K562 (cell line): ENCODE data around the gene RAI1. TPM values are rescaled to one million over a fixed set of nuclear protein-coding genes. Genes with fewer than 3 reads are reported as not detected.

ENCODE experiments used
- ATAC-seq: fragments of 200-7000 bp; cut with Tn5 transposase; 3 replicates; pipeline ENCODE4 v1.9.1; 2020; ENCODE audit warnings: moderate library complexity
- BruUV-seq: library from RNA; stranded (reverse); fragments of 400-500 nt; replicated peaks from 2 replicates; lab custom pipeline; 2021; lab: Mats Ljungman, UMichigan
- CTCF ChIA-PET: fragments of 300-600 bp; formaldehyde crosslinking; extraction: SDS; loops from one replicate; lab custom pipeline; 2021; ENCODE audit warnings: low intra/inter-chr PET ratio; lab: Yijun Ruan, JAX
- POLR2A ChIA-PET: fragments of 300-600, 350-650 bp; sonication (Branson Sonifier 250); formaldehyde crosslinking; extraction: SDS; loops from one replicate; lab custom pipeline; 2021; ENCODE audit warnings: antibody characterized with exemption, inconsistent platforms; lab: Yijun Ruan, JAX
- DNase-seq, 4 experiments: peaks; one replicate each; pipeline versions ENCODE4 v3.0.0 to v3.0.0-alpha.2; 2011 to 2018; ENCODE audit warnings: low spot score in 3 of 4, mixed read lengths in 3 of 4; ENCODE audit errors: extremely low read depth in 1 of 4
- FAIRE-seq: peaks from 2 replicates; lab custom pipeline; 2011; peaks lifted over from hg19 to GRCh38; lab: Jason Lieb, UNC
- H2AFZ ChIP-seq: 2 replicates; pipeline ENCODE4 v1.6.0; 2011; ENCODE audit warnings: low read depth, low read length, control low read depth, inconsistent platforms
- H3K27ac ChIP-seq: fragments of 200-600 bp; 3 replicates; pipeline ENCODE4 v1.8.0; 2011; ENCODE audit warnings: low read depth, mild to moderate bottlenecking, control low read depth, inconsistent platforms, low read length, moderate library complexity, mixed read lengths; ENCODE audit errors: extremely low read depth
- H3K27me3 ChIP-seq, 2 experiments: fragments of 300-600 bp in 1 of 2; 2 replicates in 1 of 2; 3 replicates in 1 of 2; pipeline versions ENCODE4 v1.6.0 to v1.8.0; 2011; ENCODE audit warnings: inconsistent platforms in 2 of 2, low read length in 2 of 2, mild to moderate bottlenecking in 1 of 2, mixed read lengths in 1 of 2, moderate library complexity in 1 of 2; ENCODE audit not compliant: control insufficient read depth in 2 of 2, insufficient read depth in 2 of 2
- H3K36me3 ChIP-seq: fragments of 300-600 bp; 3 replicates; pipeline ENCODE4 v1.8.0; 2011; ENCODE audit warnings: mild to moderate bottlenecking, low read length, inconsistent platforms; ENCODE audit not compliant: control insufficient read depth, insufficient read depth
- H3K4me1 ChIP-seq, 2 experiments: fragments of 200-600 bp in 1 of 2; replicated peaks in 1 of 2; 2 replicates in 1 of 2; 3 replicates in 1 of 2; pipeline versions ENCODE4 v1.5.1 to v1.8.0; 2011; ENCODE audit warnings: inconsistent platforms in 2 of 2, low read length in 2 of 2, mild to moderate bottlenecking in 1 of 2, mixed read lengths in 1 of 2, moderate library complexity in 1 of 2; ENCODE audit not compliant: control insufficient read depth in 2 of 2, insufficient read depth in 2 of 2
- H3K4me2 ChIP-seq: 2 replicates; pipeline ENCODE4 v1.6.1; 2011; ENCODE audit warnings: low read length, control low read depth, inconsistent platforms, mixed read lengths; ENCODE audit not compliant: insufficient read depth
- H3K4me3 ChIP-seq: fragments of 200-600 bp; sonication (generic), shearing (Covaris generic); 2 replicates; pipeline ENCODE4 v1.5.1; 2016; ENCODE audit warnings: control low read depth, inconsistent platforms
- H3K79me2 ChIP-seq: fragments of 200-600 bp; 3 replicates; pipeline ENCODE4 v1.8.0; 2011; ENCODE audit warnings: low read length, inconsistent platforms; ENCODE audit not compliant: control insufficient read depth, insufficient read depth
- H3K9ac ChIP-seq, 2 experiments: 2 replicates each; pipeline versions ENCODE4 v1.6.0 to v1.6.1; 2011; ENCODE audit warnings: low read depth in 2 of 2, low read length in 2 of 2, control low read depth in 1 of 2, inconsistent platforms in 1 of 2, mild to moderate bottlenecking in 1 of 2, mixed read lengths in 1 of 2; ENCODE audit not compliant: insufficient read depth in 1 of 2
- H3K9me1 ChIP-seq: one replicate; pipeline ENCODE4 v1.6.0; 2011; ENCODE audit warnings: inconsistent platforms, mild to moderate bottlenecking, low read length, moderate library complexity; ENCODE audit not compliant: control insufficient read depth, insufficient read depth
- H3K9me3 ChIP-seq: replicated peaks from 2 replicates; pipeline ENCODE4 v1.5.1; 2011; ENCODE audit warnings: low read depth, low read length, inconsistent platforms; ENCODE audit not compliant: control insufficient read depth, insufficient read depth
- H4K20me1 ChIP-seq: replicated peaks from 2 replicates; pipeline ENCODE4 v1.6.1; 2011; ENCODE audit warnings: low read length, inconsistent platforms, mixed read lengths; ENCODE audit not compliant: control insufficient read depth, insufficient read depth
- PRDM10 ChIP-seq: fragments of 450-650 bp; IDR thresholded peaks from 2 replicates; pipeline ENCODE4 v1.6.1; 2018; ENCODE audit not compliant: partially characterized antibody
- SP1 ChIP-seq: sonication (generic); formaldehyde crosslinking; IDR thresholded peaks from 2 replicates; pipeline ENCODE4 v1.8.1; 2022; ENCODE audit warnings: mild to moderate bottlenecking, missing genetic modification reagents
- U2AF2 ChIP-seq: fragments of 200-400 bp; formaldehyde crosslinking; optimal IDR thresholded peaks from 2 replicates; pipeline ENCODE3; 2017; ENCODE audit warnings: low read depth, mild to moderate bottlenecking, low read length
- ZNF274 ChIP-seq: IDR thresholded peaks from 2 replicates; pipeline ENCODE4 v1.6.1; 2011; ENCODE audit warnings: low read depth, mild to moderate bottlenecking, low read length, moderate library complexity, borderline replicate concordance
- ZNF395 ChIP-seq: fragments of 200-800 bp; sonication (Bioruptor generic); IDR thresholded peaks from 2 replicates; pipeline ENCODE4 v1.6.1; 2017; ENCODE audit warnings: missing genetic modification characterization, missing compliant biosample characterization
- ZNF592 ChIP-seq: fragments of 450-650 bp; IDR thresholded peaks from 2 replicates; pipeline ENCODE4 v1.6.1; 2017; ENCODE audit warnings: antibody characterized with exemption, mild to moderate bottlenecking
- ZNF740 ChIP-seq, 3 experiments: fragments of 200-800 bp in 1 of 3; sonication (Bioruptor generic) in 1 of 3; sonication (generic) in 1 of 3; formaldehyde crosslinking in 1 of 3; IDR thresholded peaks; 2 replicates each; pipeline versions ENCODE4 v1.6.1 to v1.8.0; 2016 to 2022; ENCODE audit warnings: mild to moderate bottlenecking in 2 of 3, missing compliant biosample characterization in 2 of 3, missing genetic modification characterization in 2 of 3, missing genetic modification reagents in 1 of 3
- WGBS: fragments of 100-300 bp; shearing (Covaris generic); methylation state at CpG from one replicate; pipeline ENCODE4 v1.1.6; 2016; ENCODE audit warnings: low coverage, mixed read lengths; ENCODE audit not compliant: insufficient coverage; ENCODE audit errors: missing lambda C conversion rate; 5-methylcytosine and 5-hydroxymethylcytosine counted together
- in situ Hi-C: fragments of 300-500 bp; cut with MboI; formaldehyde crosslinking; loops from 4 replicates; pipeline ENCODE4 v1.15.0; 2018; ENCODE audit warnings: inconsistent platforms, mixed read lengths
- intact Hi-C: fragments of 100-400 bp; cut with micrococcal nuclease; formaldehyde crosslinking; loops from 2 replicates; pipeline ENCODE4 v1.14.2; 2022
- polyA plus RNA-seq, 8 experiments: library from polyadenylated mRNA; depleted of rRNA in 4 of 8; stranded (reverse) in 5 of 8; unstranded in 3 of 8; fragments of >200 nt; fragmentation: Nextera tagmentation in 2 of 8; fragmentation: Illumina TruSeq in 1 of 8; extraction: Ambion mirVana in 2 of 8; extraction: Trizol in 1 of 8; gene quantifications; 2 replicates each; pipeline versions ENCODE4 v1.2.1 to v1.2.3, GENCODE V29; 2011 to 2014; ENCODE audit warnings: inconsistent platforms in 1 of 8, missing spikeins in 1 of 8
- total RNA-seq, 7 experiments: library from RNA; depleted of rRNA in 6 of 7; stranded (reverse); fragments of >200 nt in 6 of 7; fragmentation: Illumina TruSeq in 2 of 7; extraction: Trizol in 2 of 7; gene quantifications; 2 replicates each; pipeline versions ENCODE4 v1.2.1 to v1.2.3, GENCODE V29; 2011 to 2021; ENCODE audit warnings: low replicate concordance in 1 of 7

Gene RAI1
- total and polyA plus RNA-seq, 9 of the 15 experiments (the other 6 are each of a cell fraction or from before 2014, with no cell fraction given): 0.68 to 19.9 (median 5.5) TPM

GRCh38 chr17:17824783-17825614, 143.7 kb downstream of the RAI1 start:
- Histone ChIP-seq H2AFZ (no peak overlapping the region), H3K9me3 (no peaks in the 10 kb centered on the region), H3K9me1 (no peaks in the 10 kb centered on the region), H3K4me1 (peaks cover 70 to 74% of the 10 kb centered on the region in 2 experiments), H3K27ac (peak overlapping the region; percentile 99), H3K4me3 (no peak overlapping the region; the same call in 1 of the 2 replicates), H3K27me3 (no peaks in the 10 kb centered on the region), H3K36me3 (peaks cover 67% of the 10 kb centered on the region; the same call in 2 of the 3 replicates), H3K4me2 (peak overlapping the region; percentile 84), H3K9ac (peak overlapping the region; percentile 78 to 88), H4K20me1 (peaks cover 33% of the 10 kb centered on the region), H3K79me2 (peaks cover 94% of the 10 kb centered on the region)
- FAIRE-seq (peak; percentile 70), ATAC-seq (peak; percentile 3), DNase-seq (peak in 2 of 4 experiments; percentile 39 to 55)
- BruUV-seq: no TSS peak
- TF ChIP-seq ZNF395 (CRISPR knock-in tag): 0 out of 2 replicates have a peak, but pooled peaks have one; percentile 40
- 0 out of 2 replicates have a peak, but pooled peaks have one; percentile 10 for TF ChIP-seq ZNF592
- TF ChIP-seq ZNF740 (CRISPR knock-in tag; IDR thresholded peaks at IDR 0.05): no peak
- TF ChIP-seq ZNF740 (tag; IDR thresholded peaks at IDR 0.05): peak in 1 of 2 experiments; percentile 28; a peak in 1 of 4 replicates
- no peak for TF ChIP-seq U2AF2
- no peak for TF ChIP-seq ZNF274
- 0 out of 2 replicates have a peak, but pooled peaks have one; percentile 4 for TF ChIP-seq SP1
- TF ChIP-seq PRDM10: peak; percentile 25
- in situ Hi-C loops: no loop called here
- ChIA-PET CTCF (no interaction called here), POLR2A (interaction anchor here (1.2 to 6.0 kb wide), 3 partner anchors 9 to 13 kb away, joined by 4 to 102 read pairs (median 7); partner anchors contain the start of gene SREBF1)
- intact Hi-C loops: loop anchor here (10.0 kb wide), 1 partner anchor 140 kb away; the partner anchor contains the start of gene RAI1
- WGBS: 25% methylated on average over 11 of the region's 14 CpGs
